ENCODE data around the gene FAM25C. TPM values are rescaled to one million over a fixed set of nuclear protein-coding genes. Genes with fewer than 3 reads are reported as not detected.

The FAM25C gene
- not detected in 2 replicates for total RNA-seq

DNA sequence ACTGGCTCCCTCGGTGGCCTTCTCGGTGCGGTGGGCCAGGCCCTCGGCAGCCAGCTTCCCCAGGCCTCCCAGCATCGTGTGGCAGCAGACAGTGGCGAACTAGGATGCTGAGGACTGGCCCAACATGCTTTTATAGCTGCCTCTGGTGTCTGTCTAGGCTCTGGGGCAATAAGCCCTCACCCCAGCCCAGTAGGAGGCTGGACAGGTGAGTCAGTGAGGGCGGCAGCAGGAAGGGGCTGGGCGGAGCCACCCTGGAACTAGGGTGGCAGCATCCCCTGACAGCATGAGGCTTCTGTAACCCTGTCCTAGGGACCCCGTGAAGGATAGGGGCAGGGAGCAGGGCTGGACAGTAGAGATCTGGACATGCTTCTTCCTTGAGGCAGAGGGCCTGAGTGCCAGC is at the start of gene FAM25C:
Gene FAM25C, minus strand, starts transcription at position 101 of the 400 bp plus-strand sequence. Its CDS starts 26 bp downstream, at position 75.

Other genes starting within 250 kb of the FAM25C start
- gene SYT15B, start 236.2 kb downstream of the FAM25C start, total RNA-seq: not detected in 2 replicates
- not detected in 2 replicates for gene NPY4R2, start 81.1 kb downstream of the FAM25C start, total RNA-seq

Measured in bronchial smooth muscle cell (primary cell).